Measurements from ENCODE around the gene HOXB8. TPM values are rescaled to one million over a fixed set of nuclear protein-coding genes. Genes with fewer than 3 reads are reported as not detected.

HOXB8 gene
- polyA plus RNA-seq, 1 donor from 2014 or later: not detected

- no peak overlapping the region for H2AFZ ChIP-seq (ENCODE audit: low read depth, low read length)
- no peaks in the 10 kb centered on the region for H3K36me3 ChIP-seq (ENCODE audit: insufficient read depth, low read length)
- H3K27me3 ChIP-seq (ENCODE audit: insufficient read depth, low read depth, low read length): peaks cover 100% of the 10 kb centered on the region
- H3K9ac ChIP-seq (ENCODE audit: low read length): no peak overlapping the region
- H3K79me2 ChIP-seq (replicated peaks; ENCODE audit: insufficient read depth, low read length): no peaks in the 10 kb centered on the region
- H3K4me3 ChIP-seq (ENCODE audit: low read length): no peak overlapping the region
- no peaks in the 10 kb centered on the region for H3K9me2 ChIP-seq (ENCODE audit: insufficient read depth, low read length)
- no peak overlapping the region for H3K27ac ChIP-seq (ENCODE audit: low read length)
- no peaks in the 10 kb centered on the region for H3F3A ChIP-seq (ENCODE audit: insufficient read depth, low read length, poor library complexity, severe bottlenecking)
- H3K9me3 ChIP-seq (ENCODE audit: low read length): no peaks in the 10 kb centered on the region
- TF ChIP-seq MXI1 (conservative IDR thresholded peaks at IDR 0.05; ENCODE audit: poor library complexity, severe bottlenecking) (no peak), RAD21 (conservative IDR thresholded peaks at IDR 0.05) (no peak), SMC3 (conservative IDR thresholded peaks at IDR 0.05; ENCODE audit: poor library complexity) (no peak), EP300 (conservative IDR thresholded peaks at IDR 0.05; ENCODE audit: poor library complexity, severe bottlenecking) (no peak), EZH2 (IDR thresholded peaks at IDR 0.05; ENCODE audit: borderline replicate concordance, insufficient read depth, low read length, poor library complexity, severe bottlenecking) (no peak), POLR2AphosphoS5 (IDR thresholded peaks at IDR 0.05) (no peak), TAF1 (IDR thresholded peaks at IDR 0.05; ENCODE audit: low read depth) (no peak)
- TF ChIP-seq, protein P1, sequence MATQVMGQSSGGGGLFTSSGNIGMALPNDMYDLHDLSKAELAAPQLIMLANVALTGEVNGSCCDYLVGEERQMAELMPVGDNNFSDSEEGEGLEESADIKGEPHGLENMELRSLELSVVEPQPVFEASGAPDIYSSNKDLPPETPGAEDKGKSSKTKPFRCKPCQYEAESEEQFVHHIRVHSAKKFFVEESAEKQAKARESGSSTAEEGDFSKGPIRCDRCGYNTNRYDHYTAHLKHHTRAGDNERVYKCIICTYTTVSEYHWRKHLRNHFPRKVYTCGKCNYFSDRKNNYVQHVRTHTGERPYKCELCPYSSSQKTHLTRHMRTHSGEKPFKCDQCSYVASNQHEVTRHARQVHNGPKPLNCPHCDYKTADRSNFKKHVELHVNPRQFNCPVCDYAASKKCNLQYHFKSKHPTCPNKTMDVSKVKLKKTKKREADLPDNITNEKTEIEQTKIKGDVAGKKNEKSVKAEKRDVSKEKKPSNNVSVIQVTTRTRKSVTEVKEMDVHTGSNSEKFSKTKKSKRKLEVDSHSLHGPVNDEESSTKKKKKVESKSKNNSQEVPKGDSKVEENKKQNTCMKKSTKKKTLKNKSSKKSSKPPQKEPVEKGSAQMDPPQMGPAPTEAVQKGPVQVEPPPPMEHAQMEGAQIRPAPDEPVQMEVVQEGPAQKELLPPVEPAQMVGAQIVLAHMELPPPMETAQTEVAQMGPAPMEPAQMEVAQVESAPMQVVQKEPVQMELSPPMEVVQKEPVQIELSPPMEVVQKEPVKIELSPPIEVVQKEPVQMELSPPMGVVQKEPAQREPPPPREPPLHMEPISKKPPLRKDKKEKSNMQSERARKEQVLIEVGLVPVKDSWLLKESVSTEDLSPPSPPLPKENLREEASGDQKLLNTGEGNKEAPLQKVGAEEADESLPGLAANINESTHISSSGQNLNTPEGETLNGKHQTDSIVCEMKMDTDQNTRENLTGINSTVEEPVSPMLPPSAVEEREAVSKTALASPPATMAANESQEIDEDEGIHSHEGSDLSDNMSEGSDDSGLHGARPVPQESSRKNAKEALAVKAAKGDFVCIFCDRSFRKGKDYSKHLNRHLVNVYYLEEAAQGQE (IDR thresholded peaks at IDR 0.05; ENCODE audit: borderline replicate concordance): no peak
- TF ChIP-seq, protein P2, sequence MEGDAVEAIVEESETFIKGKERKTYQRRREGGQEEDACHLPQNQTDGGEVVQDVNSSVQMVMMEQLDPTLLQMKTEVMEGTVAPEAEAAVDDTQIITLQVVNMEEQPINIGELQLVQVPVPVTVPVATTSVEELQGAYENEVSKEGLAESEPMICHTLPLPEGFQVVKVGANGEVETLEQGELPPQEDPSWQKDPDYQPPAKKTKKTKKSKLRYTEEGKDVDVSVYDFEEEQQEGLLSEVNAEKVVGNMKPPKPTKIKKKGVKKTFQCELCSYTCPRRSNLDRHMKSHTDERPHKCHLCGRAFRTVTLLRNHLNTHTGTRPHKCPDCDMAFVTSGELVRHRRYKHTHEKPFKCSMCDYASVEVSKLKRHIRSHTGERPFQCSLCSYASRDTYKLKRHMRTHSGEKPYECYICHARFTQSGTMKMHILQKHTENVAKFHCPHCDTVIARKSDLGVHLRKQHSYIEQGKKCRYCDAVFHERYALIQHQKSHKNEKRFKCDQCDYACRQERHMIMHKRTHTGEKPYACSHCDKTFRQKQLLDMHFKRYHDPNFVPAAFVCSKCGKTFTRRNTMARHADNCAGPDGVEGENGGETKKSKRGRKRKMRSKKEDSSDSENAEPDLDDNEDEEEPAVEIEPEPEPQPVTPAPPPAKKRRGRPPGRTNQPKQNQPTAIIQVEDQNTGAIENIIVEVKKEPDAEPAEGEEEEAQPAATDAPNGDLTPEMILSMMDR (IDR thresholded peaks at IDR 0.05; ENCODE audit: poor library complexity, severe bottlenecking): no peak
- H4K20me1 ChIP-seq (ENCODE audit: insufficient read depth): no peaks in the 10 kb centered on the region
- no peak overlapping the region for H3K4me2 ChIP-seq (ENCODE audit: low read length)
Measured at GRCh38 chr17:48591255-48592056, 23.6 kb downstream of the HOXB8 start.

GRCh38 chr17:48590607-48591161, 24.4 kb downstream of the HOXB8 start:
- H3K4me2 ChIP-seq (ENCODE audit: low read length): no peak overlapping the region
- H4K20me1 ChIP-seq (ENCODE audit: insufficient read depth): no peaks in the 10 kb centered on the region
- H3F3A ChIP-seq (ENCODE audit: insufficient read depth, low read length, poor library complexity, severe bottlenecking): no peaks in the 10 kb centered on the region
- no peaks in the 10 kb centered on the region for H3K9me2 ChIP-seq (ENCODE audit: insufficient read depth, low read length)
- H2AFZ ChIP-seq (ENCODE audit: low read depth, low read length): no peak overlapping the region
- TF ChIP-seq POLR2AphosphoS5 (IDR thresholded peaks at IDR 0.05) (no peak), TAF1 (IDR thresholded peaks at IDR 0.05; ENCODE audit: low read depth) (no peak), RAD21 (conservative IDR thresholded peaks at IDR 0.05) (no peak), MXI1 (conservative IDR thresholded peaks at IDR 0.05; ENCODE audit: poor library complexity, severe bottlenecking) (no peak), SMC3 (conservative IDR thresholded peaks at IDR 0.05; ENCODE audit: poor library complexity) (no peak), EZH2 (IDR thresholded peaks at IDR 0.05; ENCODE audit: borderline replicate concordance, insufficient read depth, low read length, poor library complexity, severe bottlenecking) (no peak), EP300 (conservative IDR thresholded peaks at IDR 0.05; ENCODE audit: poor library complexity, severe bottlenecking) (no peak)
- TF ChIP-seq, protein P1 (IDR thresholded peaks at IDR 0.05; ENCODE audit: borderline replicate concordance): no peak
- TF ChIP-seq, protein P2 (IDR thresholded peaks at IDR 0.05; ENCODE audit: poor library complexity, severe bottlenecking): no peak
- H3K79me2 ChIP-seq (replicated peaks; ENCODE audit: insufficient read depth, low read length): no peaks in the 10 kb centered on the region
- H3K9me3 ChIP-seq (ENCODE audit: low read length): peaks cover 7% of the 10 kb centered on the region
- H3K36me3 ChIP-seq (ENCODE audit: insufficient read depth, low read length): no peaks in the 10 kb centered on the region
- no peak overlapping the region for H3K27ac ChIP-seq (ENCODE audit: low read length)
- no peak overlapping the region for H3K9ac ChIP-seq (ENCODE audit: low read length)
- peaks cover 100% of the 10 kb centered on the region for H3K27me3 ChIP-seq (ENCODE audit: insufficient read depth, low read depth, low read length)
- H3K4me3 ChIP-seq (ENCODE audit: low read length): no peak overlapping the region

Data from neural cell (in vitro differentiated cells).